IPS-15b (cell line): ENCODE data around the gene RPL35A.
A peak's percentile ranks its signal among the peaks of the same experiment; 100 is the strongest.
"Not testable (repeated sequence)": the region's sequence is repeated elsewhere in the genome, so short reads cannot be mapped to it uniquely, and the experiment has no call there.

Experiments used
- H3K27me3 ChIP-seq: one replicate; pipeline ENCODE4 v1.6.1; 2013; ENCODE audit warnings: low read length; ENCODE audit not compliant: control insufficient read depth, insufficient read depth
- H3K36me3 ChIP-seq: one replicate; pipeline ENCODE4 v1.6.1; 2013; ENCODE audit warnings: low read length; ENCODE audit not compliant: control insufficient read depth, insufficient read depth
- H3K4me1 ChIP-seq: one replicate; pipeline ENCODE4 v1.6.1; 2013; ENCODE audit warnings: mild to moderate bottlenecking, low read length; ENCODE audit not compliant: control insufficient read depth, insufficient read depth
- H3K4me3 ChIP-seq: one replicate; pipeline ENCODE4 v1.5.1; 2013; ENCODE audit warnings: low read depth, low read length
- H3K9ac ChIP-seq: one replicate; pipeline ENCODE4 v1.6.1; 2013; ENCODE audit warnings: low read depth, mild to moderate bottlenecking, low read length
- H3K9me3 ChIP-seq: one replicate; pipeline ENCODE4 v1.6.1; 2013; ENCODE audit warnings: mild to moderate bottlenecking, low read length; ENCODE audit not compliant: control insufficient read depth, insufficient read depth

Gene RPL35A

DNA sequence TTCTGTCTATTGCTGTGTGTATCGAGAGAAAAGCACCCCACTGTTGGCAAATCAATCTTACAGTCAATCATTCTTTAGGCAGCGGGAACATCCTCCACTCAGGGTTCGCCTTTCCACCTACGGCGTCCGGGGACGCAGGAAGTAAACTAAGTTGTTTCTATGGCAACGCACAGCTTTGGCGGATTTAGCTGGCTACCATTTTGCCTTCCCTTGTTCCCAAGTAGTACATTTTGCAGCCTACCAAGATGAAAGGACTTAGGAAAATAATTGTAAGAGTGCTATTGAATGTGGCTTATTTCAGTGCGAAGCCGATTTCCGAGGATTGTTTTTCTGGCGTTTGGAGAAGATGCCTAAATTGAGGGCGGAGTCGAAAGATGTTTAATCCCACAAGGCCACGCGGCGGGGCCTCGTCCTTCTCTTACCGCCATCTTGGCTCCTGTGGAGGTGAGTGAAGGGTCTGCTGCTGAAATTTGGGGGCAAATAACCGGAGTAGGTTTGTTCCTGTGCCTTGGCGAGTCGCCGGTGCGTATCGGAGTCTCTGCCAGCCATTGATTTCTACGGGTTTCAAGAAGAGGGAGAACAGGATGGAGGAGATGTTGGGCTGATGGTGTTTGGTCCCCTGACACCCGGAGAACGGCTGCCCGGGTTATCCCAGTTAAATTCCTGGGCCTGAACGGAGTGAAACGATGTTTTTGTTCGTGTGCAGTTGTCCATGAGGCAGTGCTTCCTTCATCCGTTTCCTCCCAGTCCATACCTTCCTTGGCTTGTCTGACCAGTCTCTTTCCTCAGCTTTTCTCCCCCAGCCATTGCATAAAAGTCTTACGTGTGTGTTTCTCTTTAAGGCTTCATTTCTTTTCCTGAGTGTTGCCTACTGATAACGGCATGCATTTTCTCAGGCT is at the start of gene RPL35A:
RPL35A (plus strand) TSS at position 413 of the 899 bp plus-strand sequence. CDS start 778 bp downstream, outside the sequence.
- H3K36me3 ChIP-seq, result peaks cover 36% of the 10 kb centered on the region
- no peaks in the 10 kb centered on the region for H3K9me3 ChIP-seq
- peak within 1 kb of the TSS; percentile 82 for H3K4me3 ChIP-seq
- H3K4me1 ChIP-seq, result peaks cover 2% of the 10 kb centered on the region
- peak within 1 kb of the TSS; percentile 92 for H3K9ac ChIP-seq
- H3K27me3 ChIP-seq, result no peaks in the 10 kb centered on the region

DNA sequence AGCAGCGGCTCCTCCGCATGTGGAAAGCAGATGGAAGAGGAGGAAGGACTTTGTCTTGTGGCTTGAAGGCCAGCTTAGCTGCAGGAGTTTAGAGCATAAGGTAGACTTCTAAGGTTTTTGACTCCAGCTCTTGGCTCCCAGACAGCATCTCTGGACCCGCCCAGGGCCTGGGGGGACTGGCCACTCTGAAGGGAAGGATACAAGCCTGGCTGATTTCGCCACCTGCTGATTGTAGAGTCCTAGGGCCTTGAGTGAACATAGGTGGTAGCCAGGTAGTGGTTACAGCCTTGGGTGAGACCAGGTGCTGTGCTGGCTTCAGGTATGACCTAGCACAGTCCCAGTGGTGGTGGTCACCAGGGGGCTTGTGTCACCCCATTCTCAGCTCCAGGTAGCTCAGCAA is 48.4 kb upstream of the RPL35A start:
- Histone ChIP-seq H3K9ac (no peak overlapping the region), H3K4me1 (peaks cover 2% of the 10 kb centered on the region), H3K4me3 (no peak overlapping the region), H3K36me3 (no peaks in the 10 kb centered on the region), H3K9me3 (no peaks in the 10 kb centered on the region), H3K27me3 (no peaks in the 10 kb centered on the region)

DNA sequence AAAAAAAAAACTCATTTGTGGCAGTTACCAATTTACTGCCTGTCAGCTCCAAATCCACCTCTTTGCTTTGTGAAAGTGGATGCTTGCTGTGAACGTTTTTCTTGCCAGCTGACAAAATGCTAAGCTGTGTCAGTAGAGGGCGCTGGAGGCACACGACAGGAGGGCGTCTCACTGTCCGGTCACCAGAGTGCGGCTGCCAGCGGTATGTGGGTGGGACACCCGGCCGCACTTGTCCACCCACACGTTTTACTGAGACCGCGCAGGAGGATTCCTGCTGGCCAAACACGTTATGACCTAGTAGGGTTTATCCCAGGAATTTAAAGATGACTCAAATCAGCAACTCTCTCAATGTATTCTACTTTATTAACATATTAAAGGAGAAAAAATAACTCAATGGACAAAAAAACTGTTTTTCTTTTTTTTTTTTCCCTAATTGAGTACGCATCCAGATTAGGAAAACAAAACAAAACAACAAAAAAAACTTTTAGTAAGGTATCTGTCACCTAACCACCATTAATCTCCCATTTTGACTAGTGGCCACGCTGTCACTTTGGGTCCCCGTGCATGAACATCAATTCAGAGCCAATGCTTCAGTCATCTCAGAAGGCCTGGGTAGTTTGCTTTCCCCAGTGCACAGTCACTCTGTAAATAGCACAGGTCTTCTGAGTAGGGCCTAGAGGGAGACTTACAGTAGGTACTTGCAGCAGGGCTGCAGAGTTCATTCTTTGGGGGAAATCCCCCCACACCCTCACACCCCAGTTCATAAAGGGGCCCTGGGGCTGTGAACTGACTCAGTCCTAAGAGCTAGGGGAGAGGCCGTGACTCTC is 43.8 kb upstream of the RPL35A start:
- Histone ChIP-seq H3K4me3 (no peak overlapping the region), H3K4me1 (no peaks in the 10 kb centered on the region), H3K9ac (no peak overlapping the region), H3K27me3 (no peaks in the 10 kb centered on the region), H3K36me3 (no peaks in the 10 kb centered on the region), H3K9me3 (no peaks in the 10 kb centered on the region)

DNA sequence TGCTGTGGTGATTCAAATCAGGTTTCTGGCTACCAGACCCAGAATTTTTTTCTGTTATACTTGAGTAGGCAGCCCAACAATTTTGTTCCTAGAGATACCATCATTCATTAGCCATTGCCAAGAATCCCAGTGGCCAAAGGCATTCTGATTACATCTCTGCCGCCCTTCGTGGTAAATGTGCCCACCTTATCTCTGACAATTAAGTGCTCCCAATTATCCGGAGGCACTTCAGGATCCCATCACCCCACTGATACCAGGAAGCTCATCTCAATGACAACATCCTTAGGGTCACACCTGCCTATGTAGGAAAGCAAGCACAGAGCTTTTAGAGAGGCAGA is 43.2 kb upstream of the RPL35A start:
- Histone ChIP-seq H3K9me3 (no peaks in the 10 kb centered on the region), H3K27me3 (no peaks in the 10 kb centered on the region), H3K4me3 (no peak overlapping the region), H3K36me3 (no peaks in the 10 kb centered on the region), H3K4me1 (no peaks in the 10 kb centered on the region), H3K9ac (no peak overlapping the region)

DNA sequence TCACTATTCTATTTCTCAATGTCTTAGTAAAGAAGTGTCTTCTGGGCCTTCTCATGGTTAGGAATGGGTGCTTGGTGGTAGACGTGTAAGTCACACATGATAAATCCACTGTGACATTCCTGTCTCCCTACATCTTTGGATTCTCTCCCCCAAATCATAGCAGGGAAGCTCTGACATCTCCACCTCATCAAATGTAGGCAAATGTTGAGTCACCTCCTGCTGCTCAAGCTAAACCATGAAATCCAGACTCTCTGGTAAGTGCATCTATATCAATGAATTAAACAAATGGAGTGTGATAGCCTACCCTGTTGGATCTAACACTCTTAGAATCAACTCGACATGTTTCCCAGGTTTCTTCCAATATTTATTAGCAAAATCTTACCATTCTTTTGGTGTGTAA is 42.8 kb upstream of the RPL35A start:
- H3K4me3 ChIP-seq, result no peak overlapping the region
- H3K9me3 ChIP-seq, result no peaks in the 10 kb centered on the region
- H3K36me3 ChIP-seq, result no peaks in the 10 kb centered on the region
- no peaks in the 10 kb centered on the region for H3K4me1 ChIP-seq
- H3K9ac ChIP-seq, result no peak overlapping the region
- H3K27me3 ChIP-seq, result no peaks in the 10 kb centered on the region

DNA sequence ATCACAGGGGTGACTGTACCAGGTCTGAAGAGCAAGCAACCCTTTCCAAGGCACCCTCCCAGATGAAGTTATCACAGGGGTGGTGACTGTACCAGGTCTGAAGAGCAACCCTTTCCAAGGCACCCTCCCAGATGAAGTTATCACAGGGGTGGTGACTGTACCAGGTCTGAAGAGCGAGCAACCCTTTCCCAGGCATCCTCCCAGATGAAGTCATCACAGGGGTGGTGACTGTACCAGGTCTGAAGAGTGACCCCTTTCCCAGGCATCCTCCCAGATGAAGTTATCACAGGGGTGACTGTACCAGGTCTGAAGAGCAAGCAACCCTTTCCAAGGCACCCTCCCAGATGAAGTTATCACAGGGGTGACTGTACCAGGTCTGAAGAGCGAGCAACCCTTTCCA is 41.4 kb upstream of the RPL35A start:
- H3K27me3 ChIP-seq, H3K4me3 ChIP-seq, H3K4me1 ChIP-seq, H3K9me3 ChIP-seq, H3K9ac ChIP-seq, H3K36me3 ChIP-seq: not testable (repeated sequence)

DNA sequence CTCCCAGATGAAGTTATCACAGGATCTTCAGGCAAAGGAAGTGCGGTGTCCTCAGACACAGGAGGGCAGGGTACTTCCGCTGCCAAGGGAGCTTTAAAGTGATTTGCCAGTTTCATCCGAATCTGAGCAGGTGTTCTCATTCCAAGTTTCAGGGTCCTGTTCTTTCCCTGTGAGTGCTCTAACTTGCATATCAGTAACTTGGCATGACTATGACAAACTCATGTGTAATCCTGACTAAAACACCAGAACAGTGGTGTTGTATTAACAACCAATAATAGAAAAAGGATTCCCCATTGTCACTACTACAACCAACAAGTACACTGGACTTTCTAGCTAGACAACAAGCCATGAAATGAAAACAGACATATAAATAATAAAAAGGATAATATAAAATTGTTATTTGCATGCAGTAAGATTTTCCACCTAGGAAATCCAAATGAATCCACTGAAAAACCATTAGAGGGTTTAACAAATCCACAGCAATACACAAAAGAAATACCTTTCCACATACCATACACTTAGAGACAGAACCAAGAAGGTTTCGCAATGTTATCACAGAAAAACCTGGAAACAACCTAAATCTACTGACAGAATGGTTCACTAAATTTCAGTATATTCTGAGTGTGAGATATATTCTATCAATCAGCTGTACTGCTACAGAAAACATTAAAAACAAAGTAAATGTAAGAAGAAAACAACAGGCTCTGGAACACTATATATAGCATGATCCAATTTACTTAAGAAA is 40.9 kb upstream of the RPL35A start:
- H3K9me3 ChIP-seq, result no peaks in the 10 kb centered on the region
- H3K4me3 ChIP-seq, result no peak overlapping the region
- no peak overlapping the region for H3K9ac ChIP-seq
- no peaks in the 10 kb centered on the region for H3K4me1 ChIP-seq
- H3K36me3 ChIP-seq, result no peaks in the 10 kb centered on the region
- H3K27me3 ChIP-seq, result no peaks in the 10 kb centered on the region

DNA sequence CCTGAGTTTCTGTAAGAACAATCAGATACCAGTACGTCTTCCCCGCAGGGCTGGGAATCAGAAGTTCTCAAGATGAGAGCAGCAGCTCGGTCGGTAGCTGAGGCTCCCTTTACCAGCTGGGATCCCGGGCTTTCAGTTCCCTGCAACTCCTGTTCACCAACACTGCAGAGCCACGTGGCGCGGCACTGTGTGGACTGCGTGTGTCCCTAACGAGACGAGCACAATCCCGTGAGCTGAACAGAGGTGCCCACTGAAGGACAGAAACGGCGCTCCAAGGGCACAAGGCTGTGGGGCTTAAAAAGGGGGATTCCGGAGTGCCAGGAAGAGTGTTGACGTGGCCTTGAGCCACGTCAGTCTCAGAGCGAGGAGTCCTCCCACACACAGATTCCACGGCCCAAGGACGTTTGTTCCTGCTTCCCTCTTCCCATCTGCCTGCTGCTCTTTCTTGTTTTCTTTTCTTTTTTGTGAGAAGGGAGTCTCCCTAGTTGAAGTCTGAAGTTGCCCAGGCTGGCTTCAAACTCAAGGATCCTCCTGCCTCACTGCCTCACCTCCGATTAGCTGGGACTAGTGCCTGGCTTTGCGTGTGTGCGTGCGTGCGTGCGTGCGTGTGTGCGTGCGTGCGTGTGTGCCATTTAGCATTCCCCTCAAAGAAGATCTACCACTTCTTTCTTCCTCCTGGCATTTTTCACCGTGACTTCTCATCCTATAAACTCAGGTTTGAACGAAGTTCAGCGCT is 37.1 kb upstream of the RPL35A start:
- H3K9me3 ChIP-seq, result no peaks in the 10 kb centered on the region
- H3K27me3 ChIP-seq, result no peaks in the 10 kb centered on the region
- no peak overlapping the region for H3K4me3 ChIP-seq
- H3K9ac ChIP-seq, result no peak overlapping the region
- H3K4me1 ChIP-seq, result no peaks in the 10 kb centered on the region
- no peaks in the 10 kb centered on the region for H3K36me3 ChIP-seq

DNA sequence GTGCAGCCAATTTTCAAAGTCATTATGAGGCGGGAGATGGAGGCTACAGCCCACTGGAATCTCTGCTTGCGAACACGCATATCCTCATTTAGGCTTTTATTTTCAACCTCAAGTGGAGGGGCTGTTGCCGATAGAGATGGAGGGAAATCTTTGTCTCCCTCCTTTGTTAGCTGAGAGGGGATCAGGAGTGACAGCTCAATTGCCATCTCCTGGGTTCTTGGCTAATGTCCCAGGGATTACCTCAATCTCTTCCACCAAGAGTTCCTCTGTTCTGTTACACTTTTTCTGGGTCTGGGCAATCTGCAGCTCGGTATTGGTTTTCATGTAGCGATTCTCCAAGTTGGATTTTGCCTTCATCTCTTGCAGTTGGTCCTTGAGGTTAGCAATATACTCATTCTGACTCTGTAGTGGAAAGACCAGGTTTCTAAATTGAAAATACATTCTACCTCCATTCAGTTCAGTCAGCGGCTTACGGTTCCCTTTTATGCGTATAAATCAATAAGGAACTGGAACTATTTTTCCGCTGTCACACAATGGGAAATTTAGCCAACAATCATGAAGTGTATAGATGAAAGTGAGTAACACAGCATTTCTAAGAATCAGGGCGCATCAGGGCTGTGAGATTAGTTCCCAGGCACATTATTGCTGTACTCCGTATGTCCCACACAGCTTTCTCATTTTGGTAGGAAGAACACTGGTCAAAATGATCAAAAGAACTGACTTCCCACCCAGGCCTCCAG is 36.2 kb upstream of the RPL35A start:
- H3K9me3 ChIP-seq, result no peaks in the 10 kb centered on the region
- H3K36me3 ChIP-seq, result no peaks in the 10 kb centered on the region
- no peak overlapping the region for H3K9ac ChIP-seq
- H3K27me3 ChIP-seq, result no peaks in the 10 kb centered on the region
- no peaks in the 10 kb centered on the region for H3K4me1 ChIP-seq
- no peak overlapping the region for H3K4me3 ChIP-seq

DNA sequence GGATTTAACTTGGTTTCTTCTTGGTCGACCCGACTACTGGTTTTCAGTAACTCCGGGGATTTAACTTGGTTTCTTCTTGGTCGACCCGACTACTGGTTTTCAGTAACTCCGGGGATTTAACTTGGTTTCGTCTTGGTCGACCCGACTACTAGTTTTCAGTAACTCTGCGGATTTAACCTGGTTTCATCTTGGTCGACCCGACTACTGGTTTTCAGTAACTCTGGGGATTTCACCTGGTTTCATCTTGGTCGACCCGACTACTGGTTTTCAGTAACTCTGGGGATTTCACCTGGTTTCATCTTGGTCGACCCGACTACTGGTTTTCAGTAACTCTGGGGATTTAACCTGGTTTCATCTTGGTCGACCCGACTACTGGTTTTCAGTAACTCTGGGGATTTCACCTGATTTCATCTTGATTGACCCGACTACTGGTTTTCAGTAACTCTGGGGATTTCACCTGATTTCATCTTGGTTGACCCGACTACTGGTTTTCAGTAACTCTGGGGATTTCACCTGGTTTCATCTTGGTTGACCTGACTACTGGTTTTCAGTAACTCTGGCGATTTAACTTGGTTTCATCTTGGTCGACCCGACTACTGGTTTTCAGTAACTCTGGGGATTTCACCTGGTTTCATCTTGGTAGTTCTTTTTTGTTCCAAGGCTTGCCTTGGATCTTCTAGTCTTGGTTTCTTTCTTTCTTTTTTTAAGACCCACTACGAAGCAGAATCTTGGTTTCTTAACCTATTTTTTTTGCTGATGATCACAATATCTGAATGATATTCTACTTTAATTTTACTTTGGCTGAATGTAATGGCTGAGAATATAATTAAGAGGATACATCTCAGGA is 28.3 kb upstream of the RPL35A start:
- not testable (repeated sequence) for H3K9ac ChIP-seq, H3K4me1 ChIP-seq, H3K4me3 ChIP-seq, H3K9me3 ChIP-seq, H3K27me3 ChIP-seq, H3K36me3 ChIP-seq
